ENCODE results near the gene ICAM5. TPM values are rescaled to one million over a fixed set of nuclear protein-coding genes. Genes with fewer than 3 reads are reported as not detected.

The ICAM5 gene
- total RNA-seq, 1 experiment from 2014 or later: 0.53 TPM

DNA sequence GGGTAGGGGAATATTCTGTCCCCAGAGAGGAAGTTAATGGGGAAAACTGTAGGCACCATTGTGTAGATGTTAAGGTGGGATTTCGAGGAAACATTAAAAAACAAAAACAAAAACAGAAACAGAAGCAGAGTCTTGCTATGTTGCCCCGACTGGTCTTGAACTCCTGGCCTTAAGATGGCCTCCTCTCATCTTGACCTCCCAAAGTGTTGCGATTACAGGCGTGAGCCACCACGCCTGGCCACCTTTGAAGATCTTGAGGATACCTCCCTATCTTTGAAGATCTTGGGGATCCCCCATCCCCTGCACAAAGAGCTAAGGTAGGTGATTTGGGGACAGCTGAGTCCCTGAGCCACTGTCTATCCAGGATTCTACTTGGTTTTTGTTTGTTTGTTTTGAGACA, 50.2 kb downstream of the ICAM5 start:
- no peak for DNase-seq (ENCODE audit: low spot score)

DNA sequence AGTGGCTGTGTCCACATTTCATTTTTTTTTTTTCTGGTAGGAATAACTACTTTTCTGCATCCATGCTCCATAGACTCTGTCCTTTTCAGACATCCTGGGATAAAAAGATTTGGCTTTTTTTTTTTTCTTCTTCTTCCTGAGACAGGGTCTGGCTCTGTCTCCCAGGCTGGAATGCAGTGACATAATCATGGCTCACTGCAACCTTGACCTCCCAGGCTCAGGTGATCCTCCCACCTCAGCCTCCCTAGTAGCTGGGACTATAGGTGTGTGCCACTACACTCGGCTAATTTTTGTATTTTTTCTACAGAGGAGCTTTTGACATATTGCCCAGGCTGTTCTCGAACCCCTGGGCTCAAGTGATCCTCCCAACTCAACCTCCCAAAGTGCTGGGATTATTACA, 53.7 kb downstream of the ICAM5 start:
- no peak for DNase-seq (ENCODE audit: low spot score)

DNA sequence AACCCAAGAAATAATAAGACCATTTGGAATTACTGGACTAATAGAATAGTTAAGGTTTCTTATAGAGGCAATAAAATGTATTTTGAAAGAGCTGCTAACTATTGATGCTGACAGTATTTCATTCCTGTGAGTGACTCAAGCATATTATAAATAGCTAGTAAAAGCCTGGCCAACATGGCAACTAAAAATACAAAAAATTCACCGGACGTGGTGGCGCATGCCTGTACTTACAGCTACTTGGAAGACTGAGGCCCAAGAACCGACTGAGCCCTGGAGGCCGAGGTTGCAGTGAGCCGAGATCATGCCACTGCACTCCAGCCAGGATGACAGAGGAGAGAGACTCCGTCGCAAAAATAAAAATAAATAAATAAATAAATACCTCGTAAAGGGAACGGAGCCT, 55.0 kb downstream of the ICAM5 start:
- DNase-seq (ENCODE audit: low spot score): no peak

Other genes with a start within 250 kb of the ICAM5 start
- gene SHFL, start 203.6 kb upstream of the ICAM5 start, total RNA-seq (2014; rRNA removed; shearing (Covaris generic)): 16.5 and 20.4 TPM in 2 replicates
- gene ANGPTL6, start 187.3 kb upstream of the ICAM5 start, total RNA-seq (2014; rRNA removed; shearing (Covaris generic)): 0.47 and 0.86 TPM in 2 replicates
- 27.6 and 34.6 TPM in 2 replicates for gene PPAN, start 183.6 kb upstream of the ICAM5 start, total RNA-seq (2014; rRNA removed; shearing (Covaris generic))
- 1.5 and 2.9 TPM in 2 replicates for gene P2RY11, start 178.3 kb upstream of the ICAM5 start, total RNA-seq (2014; rRNA removed; shearing (Covaris generic))
- gene EIF3G, start 170.1 kb upstream of the ICAM5 start, total RNA-seq (2014; rRNA removed; shearing (Covaris generic)): 305 and 379 TPM in 2 replicates
- gene DNMT1, start 95.0 kb upstream of the ICAM5 start, total RNA-seq (2014; rRNA removed; shearing (Covaris generic)): 99.5 and 132 TPM in 2 replicates
- gene S1PR2, start 58.6 kb upstream of the ICAM5 start, total RNA-seq (2014; rRNA removed; shearing (Covaris generic)): 1.7 and 2.5 TPM in 2 replicates
- 130 and 157 TPM in 2 replicates for gene MRPL4, start 37.7 kb upstream of the ICAM5 start, total RNA-seq (2014; rRNA removed; shearing (Covaris generic))
- 0.22 TPM in 1 of 2 replicates, not detected in the other for gene ICAM1, start 18.8 kb upstream of the ICAM5 start, total RNA-seq (2014; rRNA removed; shearing (Covaris generic))
- gene ICAM4, start 3.0 kb upstream of the ICAM5 start, total RNA-seq (2014; rRNA removed; shearing (Covaris generic)): 0.09 and 0.24 TPM in 2 replicates
- 1.3 and 1.5 TPM in 2 replicates for gene ZGLP1, start 19.9 kb downstream of the ICAM5 start, total RNA-seq (2014; rRNA removed; shearing (Covaris generic))
- gene FDX2, start 26.1 kb downstream of the ICAM5 start, total RNA-seq (2014; rRNA removed; shearing (Covaris generic)): 50.7 and 57.2 TPM in 2 replicates
- 26.8 and 34.9 TPM in 2 replicates for gene RAVER1, start 43.6 kb downstream of the ICAM5 start, total RNA-seq (2014; rRNA removed; shearing (Covaris generic))
- gene ICAM3, start 49.7 kb downstream of the ICAM5 start, total RNA-seq (2014; rRNA removed; shearing (Covaris generic)): 3.6 and 8.9 TPM in 2 replicates
- 59.7 and 112 TPM in 2 replicates for gene TYK2, start 90.6 kb downstream of the ICAM5 start, total RNA-seq (2014; rRNA removed; shearing (Covaris generic))
- gene CDC37, start 113.6 kb downstream of the ICAM5 start, total RNA-seq (2014; rRNA removed; shearing (Covaris generic)): 260 and 268 TPM in 2 replicates
- gene PDE4A, start 130.6 kb downstream of the ICAM5 start, total RNA-seq (2014; rRNA removed; shearing (Covaris generic)): 0.41 and 1.3 TPM in 2 replicates
- gene KEAP1, start 213.4 kb downstream of the ICAM5 start, total RNA-seq (2014; rRNA removed; shearing (Covaris generic)): 118 and 128 TPM in 2 replicates
- gene S1PR5, start 227.5 kb downstream of the ICAM5 start, total RNA-seq (2014; rRNA removed; shearing (Covaris generic)): 7.9 and 9.0 TPM in 2 replicates

All from A172 (cell line).